HG03135 (cell line): Measurements from ENCODE around the gene HOXA11.

Experiments used
- ATAC-seq: cut with Tn5 transposase; IDR thresholded peaks from one replicate; pipeline ENCODE4 v1.9.1; 2021; ENCODE audit warnings: mild to moderate bottlenecking, moderate library complexity; ENCODE audit not compliant: unreplicated experiment

Gene HOXA11

DNA sequence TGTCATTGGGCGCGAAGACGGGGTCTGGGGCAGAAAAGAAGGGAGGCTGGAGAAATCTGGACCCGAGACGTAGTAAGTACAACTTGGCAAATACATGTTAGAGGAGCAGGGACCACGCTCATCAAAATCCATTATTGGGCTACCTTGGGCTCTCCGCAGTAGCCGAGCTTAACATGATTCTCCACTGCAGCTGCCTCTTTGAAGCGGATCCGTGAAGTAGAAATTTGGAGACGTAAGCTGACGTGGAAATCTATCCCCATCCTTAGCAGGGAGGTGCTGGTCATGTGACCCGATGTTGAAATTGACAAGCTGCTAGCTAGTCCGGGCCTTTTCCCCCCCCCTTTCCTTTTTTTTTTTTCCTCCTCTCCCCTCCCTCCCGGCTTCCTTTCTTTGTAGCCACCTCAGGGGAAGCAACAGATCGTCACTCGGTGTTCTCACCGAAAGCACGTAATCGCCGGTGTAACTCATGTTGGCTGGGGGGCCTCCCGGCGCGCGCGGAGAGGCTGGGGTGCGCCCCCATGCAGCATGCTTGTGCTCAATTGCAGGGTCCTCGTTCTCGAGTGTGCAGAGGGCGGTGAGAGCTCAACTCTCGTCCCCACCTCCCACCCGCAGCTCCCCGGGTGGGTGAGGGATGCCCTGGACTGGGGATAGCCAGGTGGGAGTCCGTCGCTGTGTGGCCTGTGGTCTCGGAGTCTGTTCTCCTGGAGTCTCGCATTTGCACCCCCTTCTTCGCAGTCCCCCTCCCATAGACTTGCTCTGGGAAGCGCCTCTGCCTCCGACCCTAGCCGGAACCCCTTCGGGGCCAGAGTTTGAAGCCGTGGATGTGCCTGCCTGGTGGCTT lies at the start of gene HOXA11:
HOXA11 (minus strand) TSS at position 220 of the 841 bp plus-strand sequence; CDS start at position 132, 88 bp downstream.
- no peak for ATAC-seq

DNA sequence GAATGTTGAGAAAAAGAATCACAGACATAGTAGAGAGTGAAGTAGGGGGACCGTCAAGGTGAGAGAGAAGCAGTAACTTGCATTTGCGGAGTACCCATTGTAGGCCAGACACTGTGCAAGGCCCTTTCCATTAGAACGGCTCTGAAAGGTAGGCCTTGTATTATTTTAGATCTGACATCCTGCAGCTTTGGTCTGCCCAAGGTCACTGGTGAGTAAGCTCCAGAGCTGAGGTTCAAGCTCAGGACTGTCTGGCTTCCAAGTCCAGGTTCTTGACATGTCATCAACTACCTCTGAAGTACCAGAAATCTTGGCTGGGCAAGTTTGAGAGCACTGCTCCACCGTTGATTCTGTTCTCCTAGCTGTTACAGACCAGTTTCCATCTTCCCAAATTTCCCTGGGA lies 44.4 kb upstream of the HOXA11 start:
- no peak for ATAC-seq

DNA sequence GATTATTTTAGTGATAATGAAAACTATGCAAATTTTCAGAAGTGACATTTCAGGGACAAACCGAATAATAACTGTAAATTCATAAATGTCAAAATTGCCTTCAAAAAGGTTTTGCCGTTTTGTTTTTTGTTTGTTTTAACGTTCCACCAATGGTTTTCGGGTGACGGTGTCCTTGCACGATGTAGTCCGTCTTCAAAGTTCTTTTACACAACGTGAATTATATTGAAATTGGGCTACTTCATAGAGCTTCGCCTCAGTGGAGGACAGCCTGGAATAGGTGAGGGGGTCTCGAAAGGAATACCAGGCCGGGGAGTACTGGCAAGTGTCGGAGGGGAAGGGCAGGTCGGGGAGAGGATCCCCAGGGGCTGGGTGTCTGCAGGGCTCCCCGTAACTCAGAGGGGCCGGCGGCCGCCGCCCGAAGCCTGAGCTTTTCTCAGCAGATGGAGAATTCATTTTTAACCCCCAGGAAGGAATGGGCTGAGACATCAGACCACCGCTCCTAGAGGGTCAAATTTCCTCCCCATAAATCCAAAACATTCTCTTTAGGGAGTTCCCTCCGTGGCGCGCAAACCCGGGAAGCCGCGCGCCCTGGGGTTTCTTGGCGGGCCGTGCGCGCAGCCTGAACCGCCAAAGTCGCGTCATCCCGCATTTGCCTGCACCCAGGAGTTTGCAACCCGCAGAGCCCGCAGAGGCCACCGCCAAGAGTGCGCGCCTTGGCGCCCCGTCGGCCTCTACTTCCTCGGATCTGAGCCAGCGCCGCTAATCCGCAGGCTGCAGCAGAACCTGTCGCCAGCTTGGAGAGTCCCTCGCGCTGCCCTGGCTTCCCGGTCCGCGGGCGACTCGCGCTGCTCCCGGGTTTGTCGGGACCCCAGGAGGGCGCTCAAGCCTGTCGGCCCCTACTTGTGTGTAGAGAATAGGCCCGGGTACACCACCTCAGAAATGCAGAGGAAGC lies 40.2 kb upstream of the HOXA11 start:
- no peak for ATAC-seq

DNA sequence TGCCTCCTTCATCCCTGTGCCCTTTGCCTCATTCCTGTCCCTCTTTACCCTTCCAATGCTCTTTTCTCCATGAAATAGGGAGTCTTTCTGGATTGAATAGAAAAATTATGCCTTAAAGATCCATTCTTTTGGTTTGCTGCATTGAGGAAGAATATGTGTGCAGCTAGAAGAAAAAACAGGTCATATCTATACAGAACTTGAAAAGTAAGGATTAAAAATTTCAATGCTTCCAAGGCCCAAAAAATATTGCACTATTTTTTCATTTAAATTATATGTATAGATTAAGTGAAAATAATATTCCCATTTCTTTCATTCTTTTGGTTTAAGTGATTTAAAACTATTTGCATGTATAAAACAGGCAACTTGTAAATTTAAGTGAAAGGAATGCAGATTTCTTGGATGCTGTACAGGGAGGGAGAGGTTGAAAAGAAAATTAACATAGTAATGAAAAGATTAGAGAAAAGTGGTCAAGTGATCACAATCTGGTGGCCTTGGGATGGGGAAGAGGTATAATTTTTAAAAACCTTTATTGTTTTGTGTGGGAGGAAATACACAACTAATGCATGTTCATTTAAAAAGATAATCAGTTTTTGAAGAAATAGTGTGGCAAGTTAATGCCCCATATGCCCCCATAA lies 39.0 kb upstream of the HOXA11 start:
- no peak for ATAC-seq

DNA sequence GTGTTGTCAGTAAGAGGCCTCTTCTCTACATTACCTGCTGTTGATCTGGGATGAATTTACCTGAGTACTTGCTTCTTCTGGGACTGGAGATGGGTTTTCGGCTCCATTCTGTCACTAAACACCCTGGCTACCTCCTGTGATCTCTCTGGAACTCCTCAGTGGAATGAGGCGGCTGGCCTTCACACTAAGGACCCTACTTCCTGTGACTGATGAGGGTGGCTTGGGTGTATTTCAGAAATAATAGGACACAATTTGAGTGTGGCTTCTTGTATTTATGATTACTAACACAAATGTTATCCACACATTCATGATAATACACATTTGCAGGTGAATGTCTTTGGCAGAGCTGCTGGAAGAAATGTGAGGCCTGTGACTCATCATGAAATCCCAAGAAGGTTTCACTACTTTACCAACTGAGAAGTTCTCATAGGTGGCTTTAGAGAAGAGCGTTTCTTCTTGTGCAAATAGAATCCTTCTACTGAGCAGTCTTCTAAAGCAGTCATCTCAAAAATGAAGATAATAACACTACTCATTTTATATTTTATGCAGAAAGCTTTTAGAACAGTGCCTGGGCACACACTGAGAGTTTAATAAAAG lies 36.3 kb upstream of the HOXA11 start:
- no peak for ATAC-seq

DNA sequence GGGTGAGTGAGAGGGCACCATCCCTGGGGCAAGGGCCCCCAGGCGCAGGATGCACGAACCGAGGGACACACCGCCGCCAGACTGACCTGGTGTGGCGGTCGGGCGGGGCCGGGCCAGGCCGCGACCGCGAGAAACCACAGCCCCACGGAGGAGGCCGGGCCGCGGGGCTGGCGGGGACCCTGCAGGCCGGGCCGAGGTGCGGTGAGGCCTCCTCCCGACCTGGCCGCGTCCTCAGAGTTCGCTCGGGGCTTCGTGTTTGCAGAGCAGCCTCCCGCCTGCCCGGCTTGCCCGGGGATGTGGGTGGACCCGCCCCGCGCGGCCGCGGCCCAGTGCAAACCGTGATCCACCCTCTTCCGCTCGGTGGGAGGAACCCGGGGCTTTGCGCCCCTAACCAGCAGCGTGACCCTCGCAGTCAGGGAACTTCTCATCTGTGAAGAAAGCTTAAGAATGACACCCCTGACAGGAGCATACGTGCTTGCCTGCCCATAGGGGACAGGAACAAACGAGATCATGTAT lies 35.5 kb upstream of the HOXA11 start:
- no peak for ATAC-seq

DNA sequence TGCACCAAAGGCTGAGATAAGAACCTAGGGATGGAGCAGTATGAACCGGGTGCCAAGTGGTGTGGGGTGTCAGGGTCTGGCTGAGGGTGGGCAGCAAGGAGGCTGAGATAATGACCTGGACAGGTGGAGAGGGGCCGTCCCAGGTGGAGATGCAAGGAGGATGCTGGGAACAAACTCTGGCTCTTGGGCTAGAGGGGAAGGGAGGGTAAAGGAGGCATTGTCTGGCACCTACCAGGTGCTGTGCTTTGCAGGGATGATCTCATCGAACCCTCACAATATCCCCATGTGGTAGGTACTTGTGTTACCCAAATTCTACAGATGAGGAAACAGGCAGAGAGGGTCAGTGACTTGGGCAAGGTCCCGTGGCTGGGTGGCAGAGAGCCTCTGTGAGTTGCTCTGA lies 34.8 kb upstream of the HOXA11 start:
- ATAC-seq = no peak

DNA sequence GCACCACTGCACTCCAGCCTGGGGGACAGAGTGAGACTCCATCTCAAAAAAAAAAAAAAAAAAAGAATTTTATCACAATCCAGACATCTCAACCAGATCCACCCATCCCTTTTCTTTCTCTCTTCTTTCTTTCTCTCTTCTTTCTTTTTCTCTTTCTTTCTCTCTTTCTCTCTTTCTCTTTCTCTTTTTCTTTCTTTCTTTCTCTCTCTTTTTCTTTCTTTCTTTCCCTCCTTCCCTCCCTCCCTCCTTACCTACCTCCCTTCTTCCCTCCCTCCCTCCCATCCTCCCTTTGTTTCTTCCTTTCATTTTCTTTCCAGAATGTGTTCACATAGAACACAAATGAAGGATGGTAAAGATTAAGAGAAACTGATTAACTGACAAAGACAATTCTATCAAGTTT lies 32.9 kb upstream of the HOXA11 start:
- ATAC-seq = no peak

DNA sequence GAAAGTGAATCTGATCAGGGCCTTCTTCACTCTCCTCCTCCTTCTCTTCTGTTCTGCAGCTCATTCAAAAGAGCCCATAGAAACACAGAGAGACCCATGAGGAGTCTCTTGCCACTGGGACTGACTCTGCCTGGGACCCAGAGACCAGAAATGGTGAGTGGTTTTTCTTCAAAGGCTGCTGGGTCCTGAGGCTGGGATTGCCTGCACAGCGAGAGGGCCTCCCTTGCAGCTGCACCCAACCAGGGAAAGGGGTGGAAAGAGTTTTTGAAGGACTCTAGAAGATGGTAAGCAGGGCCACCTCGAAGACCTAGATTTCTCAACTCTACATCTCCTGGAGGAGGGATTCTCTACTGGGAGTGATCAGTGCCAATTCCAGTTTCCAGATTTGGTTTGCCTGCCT lies 30.3 kb upstream of the HOXA11 start:
- no peak for ATAC-seq

DNA sequence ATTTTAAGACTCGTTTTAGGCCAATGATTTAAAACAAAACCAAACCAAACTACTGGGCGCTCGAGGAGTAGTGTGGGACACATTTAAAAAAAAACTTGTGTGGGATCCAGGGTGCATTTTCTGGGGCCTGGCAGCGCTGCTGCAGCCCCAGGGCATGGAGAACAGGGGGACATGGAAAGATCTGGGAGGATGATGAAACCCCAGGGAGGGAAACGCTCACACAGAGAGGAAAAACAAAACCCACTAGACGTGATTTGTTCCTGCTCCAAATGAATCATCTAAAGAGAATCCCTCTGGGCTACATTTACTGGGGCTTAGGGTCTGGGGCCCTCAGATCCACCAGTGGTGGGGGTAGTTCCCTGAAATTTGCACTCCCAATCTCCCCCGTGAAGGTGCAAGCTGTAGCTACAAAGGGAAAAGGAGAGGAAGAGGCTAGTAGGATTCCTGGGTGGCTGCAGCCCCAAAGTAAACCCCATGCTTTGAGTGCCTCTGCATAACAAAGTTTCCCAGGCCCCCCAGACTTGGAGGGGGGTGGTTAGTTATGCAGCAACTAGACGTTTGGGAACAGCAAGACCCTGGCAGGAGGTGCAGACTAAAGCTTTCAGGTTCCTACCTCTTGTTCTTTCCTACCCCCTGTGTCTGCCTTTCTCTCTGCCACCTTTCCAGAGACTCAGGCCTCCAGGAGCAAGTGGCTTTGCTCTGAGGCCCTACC lies 29.4 kb upstream of the HOXA11 start:
- ATAC-seq = no peak

DNA sequence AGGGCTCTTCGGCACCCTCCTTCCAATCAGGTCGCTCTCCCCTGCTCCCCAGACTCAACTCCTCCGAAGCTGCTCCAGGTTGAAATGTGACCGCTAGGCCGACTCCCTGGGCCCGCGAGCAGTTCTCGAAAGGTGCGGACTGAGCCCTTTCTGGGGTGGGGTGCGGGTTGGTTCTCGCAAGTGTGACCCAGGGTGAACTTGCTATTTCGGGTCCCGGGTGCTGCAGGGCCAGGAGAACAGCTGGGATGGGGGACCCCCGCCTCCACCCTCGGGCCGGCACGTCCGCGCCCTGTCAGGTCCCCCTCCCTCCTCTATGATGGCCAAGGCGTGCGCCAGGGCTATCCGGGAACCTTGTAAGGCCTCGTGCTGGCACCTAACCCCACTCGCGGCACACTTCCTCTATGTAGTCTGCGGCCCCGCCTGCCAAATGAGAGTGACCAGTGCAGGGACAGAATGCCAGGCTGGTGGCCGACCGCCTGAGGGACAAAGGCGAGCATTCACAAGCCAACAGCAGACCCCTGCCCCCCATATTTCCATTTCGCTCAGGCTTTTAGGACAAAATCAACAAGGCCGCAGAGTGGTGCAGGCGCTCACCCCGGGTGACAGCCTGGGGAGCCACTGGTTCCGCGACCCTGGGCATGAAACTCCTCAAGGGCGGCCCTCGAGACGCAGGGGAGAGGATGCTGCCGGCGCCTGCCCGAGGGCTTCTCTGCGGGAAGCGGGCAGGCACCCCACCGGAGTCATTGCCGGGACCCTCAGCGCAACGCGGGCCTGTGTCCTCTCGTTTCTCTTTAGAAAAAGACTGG lies 28.6 kb upstream of the HOXA11 start:
- no peak for ATAC-seq

DNA sequence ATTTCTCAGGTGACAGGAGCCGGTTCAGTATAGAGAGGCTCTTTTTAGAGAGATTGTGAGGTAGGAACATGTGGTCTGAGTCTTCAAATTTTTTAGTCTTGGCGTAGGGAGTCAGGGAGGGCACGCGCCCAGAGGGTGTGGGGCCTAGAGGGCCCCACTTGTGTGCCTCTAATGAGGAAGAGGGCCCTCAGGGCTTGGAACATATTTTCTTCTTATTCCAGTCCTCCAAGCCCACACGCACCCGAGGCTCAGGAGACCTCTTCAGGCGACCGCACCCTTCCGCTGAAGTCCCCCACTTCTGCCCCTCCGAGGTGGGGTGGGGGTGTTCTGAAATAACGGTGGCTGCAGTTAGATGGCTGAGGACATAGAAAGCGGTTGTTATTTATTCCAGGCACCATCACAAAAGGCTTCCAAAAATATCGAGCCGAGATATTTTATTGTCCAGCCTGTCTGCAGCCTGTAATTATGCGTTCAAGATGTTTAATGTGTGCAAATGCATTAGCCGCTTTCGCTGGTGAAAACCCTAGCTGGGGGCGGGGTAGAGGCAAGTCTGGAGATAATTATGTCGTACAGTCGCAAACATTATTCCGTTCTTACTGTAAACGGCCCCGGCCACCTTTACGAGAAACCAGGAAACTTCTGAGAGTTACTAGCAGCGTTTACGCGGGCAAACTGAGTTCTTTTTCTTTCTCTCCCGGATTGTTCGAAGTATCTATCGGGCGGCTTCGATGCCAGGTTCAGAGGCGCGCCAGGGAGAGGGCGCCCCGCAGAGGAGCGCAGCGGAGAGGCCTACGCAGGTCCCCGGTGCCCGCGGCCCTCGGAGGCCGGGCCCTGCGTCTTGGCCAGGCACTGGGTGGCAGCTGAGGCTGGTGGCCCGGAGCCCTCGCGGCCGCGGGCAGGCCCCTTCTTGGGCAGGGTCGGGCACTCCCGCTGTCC lies 27.7 kb upstream of the HOXA11 start:
- no peak for ATAC-seq

DNA sequence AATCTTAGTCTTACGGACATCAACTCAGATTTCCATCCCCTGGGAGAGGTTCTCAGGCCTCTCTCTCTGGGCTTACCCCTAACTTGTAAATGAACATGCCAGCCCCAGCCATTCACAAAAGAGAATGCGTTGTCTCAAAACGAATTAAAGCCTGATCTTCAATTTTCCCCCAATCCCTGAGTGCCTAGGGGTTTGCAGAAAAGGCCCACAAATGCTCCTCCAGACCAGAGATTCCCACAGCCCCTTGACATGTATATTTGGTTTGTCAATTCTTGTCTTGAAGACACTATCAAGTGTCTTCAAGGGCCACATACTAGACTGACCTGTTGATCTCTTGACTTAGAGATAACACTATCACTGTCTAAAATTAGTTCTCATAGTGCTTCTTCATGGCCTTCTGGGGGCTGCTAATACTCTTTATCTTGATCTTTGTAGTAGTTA lies 26.8 kb upstream of the HOXA11 start:
- ATAC-seq = no peak

DNA sequence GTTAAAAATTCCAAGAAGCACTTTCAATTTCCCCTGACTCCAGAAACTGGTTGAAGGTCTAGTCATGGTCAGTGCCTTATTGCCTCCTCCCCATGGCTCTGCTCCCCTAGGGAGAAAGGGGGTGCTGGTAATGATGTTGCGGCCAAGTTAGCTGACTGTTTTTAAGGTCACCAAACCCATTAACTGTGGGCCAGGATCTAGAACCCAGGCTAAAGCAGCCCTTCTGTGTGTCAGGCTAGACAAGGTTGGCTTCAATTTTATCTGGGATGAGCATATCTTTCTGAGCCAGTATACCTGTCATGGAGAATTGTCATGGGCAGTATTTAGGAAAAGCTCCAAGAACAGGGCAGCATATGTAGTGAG lies 26.0 kb upstream of the HOXA11 start:
- no peak for ATAC-seq

DNA sequence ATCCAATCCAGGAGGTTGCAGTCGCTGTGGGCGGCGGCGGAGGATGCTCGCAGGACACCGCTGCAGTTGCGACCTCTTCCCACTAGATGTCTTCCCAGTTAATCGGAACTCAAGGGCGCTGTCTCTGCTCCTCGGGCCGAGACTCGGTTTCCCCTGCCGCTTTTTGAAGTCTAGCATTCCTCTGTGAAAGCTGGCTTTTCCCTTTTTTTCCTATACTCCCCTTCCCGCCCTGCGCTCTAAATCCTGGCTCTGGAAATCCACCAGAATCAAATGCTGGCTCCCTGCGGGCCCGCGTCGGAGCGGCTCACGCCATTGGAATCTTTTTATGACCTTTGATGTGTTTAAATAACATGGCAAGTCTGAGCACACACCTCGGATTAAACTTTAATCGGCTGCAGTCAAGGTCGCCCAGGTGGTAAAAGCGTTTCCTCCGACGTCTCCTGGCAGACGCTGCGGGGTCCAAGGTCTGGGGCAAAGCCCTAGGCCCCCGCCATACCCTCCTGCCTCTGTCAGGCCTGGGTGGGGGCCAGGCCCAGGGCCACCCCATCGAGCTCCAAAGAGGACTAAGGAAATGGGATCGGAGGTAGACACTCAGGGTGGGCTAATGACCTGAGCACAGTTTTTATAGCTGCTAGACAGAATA lies 25.5 kb upstream of the HOXA11 start:
- no peak for ATAC-seq

DNA sequence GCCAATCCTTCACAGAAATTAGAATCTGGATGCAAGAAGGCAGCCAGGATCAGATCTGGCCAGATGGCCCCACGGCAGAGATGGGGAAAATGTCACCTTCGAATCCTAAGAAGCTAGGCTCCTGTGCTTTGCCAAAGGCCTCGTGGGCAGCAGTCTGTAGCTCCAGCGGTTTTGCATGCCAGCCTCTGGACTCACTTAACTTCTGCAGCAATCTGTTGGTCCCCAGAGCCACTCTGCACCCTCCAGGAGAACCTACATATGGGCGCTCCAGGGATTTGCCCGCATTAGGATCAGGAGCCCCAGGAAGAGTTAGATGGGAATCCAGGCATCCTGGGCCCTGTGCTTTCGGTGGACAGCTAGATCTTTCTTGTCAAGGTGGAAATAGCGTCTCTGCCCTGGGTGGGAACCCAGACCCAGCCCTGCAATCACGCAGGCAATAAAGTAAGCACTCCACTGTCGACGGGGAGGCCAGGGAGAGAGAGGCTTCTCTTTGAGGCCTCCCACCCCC lies 25.0 kb upstream of the HOXA11 start:
- no peak for ATAC-seq

DNA sequence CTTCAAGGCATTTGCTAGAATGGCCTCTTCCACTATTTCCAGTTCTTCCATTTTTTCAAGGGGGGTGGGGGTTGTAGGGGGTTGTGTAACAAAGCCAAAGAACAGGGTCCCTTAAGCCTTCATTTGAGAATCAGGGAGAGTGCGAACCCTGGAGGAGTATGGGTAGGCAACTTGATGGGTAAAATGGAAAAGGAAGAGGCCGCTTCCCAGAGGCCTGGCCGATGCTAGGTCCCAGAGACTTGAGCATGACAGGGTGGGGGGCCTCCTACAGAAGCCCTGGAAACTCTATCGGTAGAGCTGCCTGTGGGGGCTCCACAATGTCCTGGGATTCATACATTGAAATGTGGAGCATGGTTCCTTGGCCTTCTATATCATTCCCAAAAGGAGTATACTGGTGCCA lies 24.0 kb upstream of the HOXA11 start:
- no peak for ATAC-seq
